CD1c-positive myeloid dendritic cell (primary cell): Measurements from ENCODE around the gene PIK3R1.

ENCODE experiments used
- DNase-seq: peaks from one replicate; pipeline ENCODE4 v3.0.0-alpha.2; 2016; ENCODE audit errors: extremely low spot score

PIK3R1 gene

DNA sequence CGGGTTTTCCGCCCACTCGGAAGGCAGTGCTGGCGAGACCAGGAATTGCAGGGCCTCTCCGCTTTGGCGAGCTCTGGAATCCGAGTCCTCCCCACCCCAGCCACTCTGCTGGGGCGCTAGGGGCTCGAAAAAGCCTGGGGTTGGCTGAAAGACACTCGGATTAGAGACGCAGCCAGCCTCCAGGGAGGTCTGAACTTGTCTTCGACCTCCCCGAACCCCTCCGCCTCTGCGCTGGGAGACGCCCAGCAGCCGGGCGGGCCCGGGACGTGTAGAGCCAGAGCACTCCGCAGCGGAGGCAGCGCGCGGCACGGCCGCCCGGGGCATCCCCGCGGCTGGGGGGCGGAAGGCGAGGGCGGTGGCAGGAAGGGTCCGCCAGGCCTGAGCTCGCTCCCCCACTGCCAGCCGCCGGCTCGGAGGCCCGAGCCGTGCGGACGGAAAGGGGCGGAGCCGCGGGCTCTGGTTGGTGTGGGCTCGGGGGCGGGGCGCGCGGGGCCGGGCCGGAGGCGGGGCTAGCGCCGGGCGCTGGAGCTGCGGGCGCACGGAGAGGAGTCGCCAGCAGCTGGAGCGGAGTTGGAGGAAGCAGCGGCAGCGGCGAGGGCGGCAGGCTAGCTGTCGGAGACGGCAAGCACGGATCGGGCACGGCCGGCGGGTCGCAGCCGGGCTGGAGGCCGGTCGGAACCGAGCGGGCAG is at the start of gene PIK3R1:
TSS of gene PIK3R1 (plus strand) at position 549 of the 690 bp plus-strand sequence. CDS start 10,920 bp downstream, outside the sequence.
- DNase-seq, result peak; percentile 97

GRCh38 chr5:68167195-68167651 is 48.3 kb upstream of the PIK3R1 start:
- DNase-seq, result no peak

- no peak for DNase-seq
Measured at GRCh38 chr5:68169903-68170302, 45.7 kb upstream of the PIK3R1 start.

GRCh38 chr5:68170826-68171558 is 44.6 kb upstream of the PIK3R1 start:
- DNase-seq, result no peak

DNA sequence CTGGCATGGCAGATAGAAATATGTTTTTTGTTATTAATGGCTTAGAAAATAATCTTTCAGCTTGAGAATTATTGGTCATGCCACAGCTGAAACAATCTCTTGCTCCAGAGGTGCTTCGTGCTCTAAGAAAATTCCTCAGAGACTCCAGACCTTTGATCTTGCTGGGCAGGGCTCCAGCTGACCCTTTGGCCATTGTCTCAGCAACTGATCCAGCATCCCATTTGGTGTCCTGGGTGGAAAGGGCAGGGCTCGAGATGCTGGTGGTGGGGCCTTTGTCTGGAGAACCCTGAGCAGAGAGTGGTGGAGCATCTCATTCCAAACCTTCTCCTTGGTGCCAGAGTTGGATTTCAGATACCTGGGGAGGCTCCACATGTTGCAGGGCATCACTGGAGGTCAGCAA is 43.2 kb upstream of the PIK3R1 start:
- DNase-seq, result no peak

- no peak for DNase-seq
Measured at GRCh38 chr5:68173007-68173406, 42.5 kb upstream of the PIK3R1 start.

GRCh38 chr5:68176253-68176652 is 39.3 kb upstream of the PIK3R1 start:
- DNase-seq, result no peak

- no peak for DNase-seq
Measured at GRCh38 chr5:68176802-68177479, 38.6 kb upstream of the PIK3R1 start.

DNA sequence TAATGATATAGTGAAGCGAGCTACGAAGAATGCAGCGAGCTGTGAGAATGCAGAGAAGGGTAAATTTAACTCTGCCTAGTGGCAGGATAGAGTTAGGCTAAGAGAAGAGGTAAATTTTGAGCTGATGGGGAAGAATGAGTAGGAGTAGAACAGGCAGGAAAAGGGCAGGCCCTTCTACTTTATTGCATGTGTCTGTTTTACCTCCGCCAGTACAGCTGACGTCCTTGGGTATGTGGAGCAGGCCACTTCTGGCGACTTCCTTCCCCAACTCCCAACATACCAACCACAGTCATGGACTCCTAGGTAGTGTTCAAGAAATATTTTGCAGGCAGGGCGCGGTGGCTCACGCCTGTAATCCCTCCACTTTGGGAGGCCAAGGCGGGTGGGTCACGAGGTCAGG is 37.9 kb upstream of the PIK3R1 start:
- no peak for DNase-seq

GRCh38 chr5:68178579-68178978 is 37.0 kb upstream of the PIK3R1 start:
- DNase-seq, result no peak

GRCh38 chr5:68180121-68181038 is 35.2 kb upstream of the PIK3R1 start:
- no peak for DNase-seq

DNA sequence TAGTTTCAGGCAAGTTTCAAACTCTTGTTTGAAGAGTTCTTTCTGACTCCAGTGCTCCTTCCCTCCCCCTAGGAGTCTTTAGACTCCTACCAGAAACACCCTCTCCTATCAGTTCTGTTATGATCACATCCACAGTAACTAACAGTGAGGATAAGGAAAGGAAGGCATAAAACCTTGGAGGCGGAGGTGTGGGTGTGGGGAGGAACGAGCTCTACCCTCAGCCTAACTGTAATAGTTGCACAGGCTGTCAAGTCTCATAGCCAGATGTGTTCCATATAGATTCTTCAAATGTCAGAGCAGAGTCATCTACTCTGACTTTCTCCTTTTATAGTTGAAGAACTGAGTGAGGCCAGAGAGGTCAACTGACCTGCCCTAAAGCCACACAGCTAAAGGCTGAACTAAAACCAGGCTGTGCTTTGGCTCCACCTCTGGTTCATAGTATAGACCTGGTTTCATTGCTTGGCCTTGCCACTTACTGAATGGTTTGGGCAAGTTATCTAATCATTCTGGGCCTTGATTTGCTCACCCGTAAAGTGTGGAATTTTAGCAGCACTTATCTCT is 34.4 kb upstream of the PIK3R1 start:
- no peak for DNase-seq

DNA sequence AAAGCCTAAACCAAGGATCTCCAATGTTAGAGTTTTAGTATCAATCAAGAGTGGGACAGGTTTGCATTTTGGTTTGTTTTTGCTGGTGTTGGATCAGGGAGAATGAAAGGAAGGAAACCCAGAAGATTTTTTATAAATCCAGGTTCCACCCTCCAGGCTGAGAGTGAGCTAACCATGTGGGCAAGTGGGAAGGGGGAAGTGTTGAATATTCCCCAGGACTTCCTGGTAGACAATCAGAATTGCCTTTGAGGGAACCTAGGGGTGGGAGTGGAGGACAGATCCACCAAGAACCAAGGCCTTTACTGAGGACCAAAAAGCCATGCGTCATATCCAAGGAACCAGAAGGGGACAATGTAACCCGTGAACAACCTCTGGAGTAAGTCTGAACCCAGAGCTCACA is 33.5 kb upstream of the PIK3R1 start:
- DNase-seq, result peak; percentile 45

DNA sequence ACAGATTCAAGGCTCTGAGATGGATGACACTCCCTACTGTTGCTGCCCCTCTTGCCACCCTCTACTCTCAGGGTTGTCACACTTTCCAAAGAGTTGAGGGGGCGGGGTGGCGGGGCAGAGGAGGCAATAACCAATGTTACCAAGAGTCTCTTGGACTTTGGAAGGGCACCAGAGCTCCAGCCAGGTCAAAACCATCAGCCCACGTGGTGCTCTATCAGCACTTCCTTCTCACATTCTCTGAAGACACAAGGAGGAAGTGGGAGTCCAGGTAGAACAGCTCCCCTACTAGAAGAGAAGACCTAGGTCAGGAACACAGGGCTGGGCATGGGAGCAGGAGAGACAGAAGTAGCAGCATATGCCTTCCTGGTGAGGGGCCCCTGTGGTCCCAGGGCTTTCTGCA is 33.0 kb upstream of the PIK3R1 start:
- DNase-seq, result no peak

DNA sequence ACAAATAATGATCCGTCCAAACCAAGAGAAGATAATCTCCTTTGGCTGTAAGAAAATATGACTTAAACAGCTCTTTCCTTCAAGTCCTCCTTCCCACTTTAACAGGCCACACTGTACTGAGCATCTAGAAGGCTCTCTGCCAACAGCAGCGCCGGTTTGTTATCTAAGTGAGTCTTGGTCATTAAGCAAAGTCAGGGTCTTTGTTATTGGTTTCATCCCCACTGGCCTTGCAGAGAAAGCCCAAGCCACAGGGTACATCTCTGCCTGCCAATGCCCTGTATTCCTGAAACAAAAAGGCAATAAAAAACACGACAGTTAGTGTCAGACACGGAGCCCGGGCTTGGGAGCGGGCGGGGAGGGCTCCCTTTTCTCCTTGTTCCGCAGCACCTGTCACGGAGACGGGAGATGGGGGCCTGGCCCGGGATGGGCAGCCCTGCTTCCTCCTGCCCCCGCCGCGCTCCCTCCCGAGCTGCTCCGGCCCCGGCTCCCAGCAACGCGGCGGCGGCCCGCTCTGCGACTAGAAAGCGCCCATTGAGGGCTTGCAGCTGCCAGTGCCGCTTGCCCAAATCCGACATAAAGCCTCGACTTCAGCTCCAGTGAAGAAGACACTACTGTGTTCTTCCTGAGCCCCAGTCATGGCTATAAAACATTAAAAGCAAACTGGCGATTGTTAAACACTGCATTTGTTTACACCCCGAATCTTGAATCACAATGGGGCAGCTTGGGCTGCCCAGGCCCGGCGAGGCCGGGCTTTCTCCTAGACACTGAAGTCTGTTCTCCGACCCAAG is 28.1 kb upstream of the PIK3R1 start:
- no peak for DNase-seq

DNA sequence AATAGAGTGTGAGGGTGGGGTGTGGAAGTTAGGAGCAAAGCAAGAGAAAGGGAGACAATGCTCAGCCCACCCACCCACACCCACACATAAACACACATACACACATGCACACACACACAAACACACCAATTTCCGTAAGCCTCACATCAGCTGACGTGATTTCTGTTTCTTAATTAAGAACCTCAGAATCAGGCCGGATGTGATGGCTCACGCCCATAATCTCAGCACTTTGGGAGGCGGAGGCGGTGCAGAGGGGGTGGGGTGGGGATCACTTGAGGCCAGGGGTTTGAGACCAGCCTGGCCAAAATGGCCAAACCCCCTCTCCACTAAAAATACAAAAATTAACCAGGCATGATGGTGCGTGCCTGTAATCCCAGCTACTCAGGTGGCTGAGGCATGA is 26.4 kb upstream of the PIK3R1 start:
- no peak for DNase-seq

DNA sequence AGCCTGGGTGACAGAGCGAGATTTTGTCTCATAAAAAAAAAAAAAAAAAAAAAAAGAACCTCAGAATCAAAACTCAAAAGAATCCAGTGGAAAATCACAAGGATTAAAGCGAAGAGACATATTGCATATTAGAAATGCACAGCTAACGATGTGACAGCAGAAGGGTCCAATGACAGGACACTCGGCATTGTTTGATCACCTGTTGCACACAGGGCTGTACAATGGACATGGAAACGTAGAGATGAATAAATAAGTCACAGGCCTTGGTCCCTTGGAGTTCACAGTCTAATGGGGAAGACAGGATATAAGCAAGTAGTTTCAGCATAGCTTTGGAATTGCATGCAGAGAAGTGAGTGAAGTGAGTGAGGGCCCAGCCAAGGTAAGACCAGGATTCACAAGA is 25.9 kb upstream of the PIK3R1 start:
- no peak for DNase-seq

DNA sequence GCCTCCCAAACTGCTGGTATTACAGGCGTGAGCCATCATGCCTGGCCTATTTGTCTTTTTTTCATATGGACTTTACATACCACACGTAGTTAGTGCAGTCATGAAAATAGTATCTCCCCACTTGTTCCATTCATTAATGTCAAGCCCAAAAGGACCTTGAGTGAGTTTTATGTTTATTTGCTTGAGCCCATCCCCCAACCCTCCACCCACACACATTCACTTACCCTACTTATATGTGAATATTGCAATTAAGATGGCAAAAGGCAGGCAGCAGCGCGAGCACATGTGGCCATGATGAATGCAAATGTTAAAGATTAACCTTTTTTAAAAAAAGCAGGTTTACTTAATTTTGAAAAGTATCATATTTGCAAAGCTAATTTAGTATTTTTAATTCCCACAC is 24.9 kb upstream of the PIK3R1 start:
- DNase-seq, result no peak

DNA sequence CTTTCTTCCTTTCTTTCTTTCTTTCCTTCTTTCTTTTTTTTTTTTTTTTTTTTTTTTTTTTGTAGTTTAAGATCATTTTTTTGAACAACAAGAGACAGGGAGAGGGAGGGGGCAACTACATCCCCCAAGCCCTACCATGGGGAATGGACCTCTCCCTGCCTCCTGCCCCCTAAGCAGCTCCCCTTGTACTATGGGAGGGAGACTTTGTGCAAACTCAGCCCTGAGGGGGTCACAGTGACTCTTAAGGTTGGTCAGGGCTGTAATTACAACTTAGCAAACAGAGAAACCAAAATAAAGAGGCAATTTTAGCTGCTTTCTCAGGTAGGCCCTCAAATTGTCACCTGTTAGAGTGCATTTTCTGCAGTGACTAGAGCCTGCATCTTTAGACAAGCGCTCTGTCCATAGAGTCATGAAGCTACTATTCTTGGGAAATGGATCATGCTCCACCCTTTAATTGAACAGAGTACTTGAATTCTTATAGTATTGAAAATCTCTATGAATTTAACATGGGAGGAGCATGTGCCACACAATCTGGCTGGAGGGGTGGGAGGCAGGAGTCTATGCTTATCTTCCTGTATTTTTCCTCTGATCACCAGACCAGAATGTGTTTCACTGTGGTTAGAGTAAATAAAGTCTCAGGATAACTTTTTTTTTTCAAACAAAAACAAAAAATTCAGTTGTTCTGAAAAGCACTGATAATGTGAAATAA is 24.3 kb upstream of the PIK3R1 start:
- DNase-seq, result no peak

DNA sequence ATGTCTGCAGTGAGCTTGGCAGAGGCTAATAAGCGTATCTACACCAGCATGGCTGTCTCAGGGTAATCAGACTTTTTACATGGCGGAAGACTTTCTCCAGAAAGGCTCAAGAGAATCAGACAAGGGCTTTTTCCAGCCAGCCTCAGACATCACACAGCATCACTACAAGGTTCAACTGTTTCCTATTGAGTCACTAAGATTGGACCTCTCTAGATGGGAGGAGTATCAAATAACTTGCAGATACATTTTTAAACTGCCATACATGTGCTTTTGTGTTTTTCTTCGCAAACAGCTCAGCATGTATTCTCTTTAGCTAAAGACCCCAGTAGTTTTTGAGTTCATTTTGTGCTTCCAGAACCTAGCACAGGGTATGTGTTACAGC is 22.9 kb upstream of the PIK3R1 start:
- DNase-seq, result no peak
